Measurements from ENCODE around the gene GALNT10.

Gene GALNT10

GRCh38 chr5:154218786-154219185 lies 28.3 kb downstream of the GALNT10 start:
- Histone ChIP-seq H3K27ac (ENCODE audit: low read length) (no peak overlapping the region), H3K27me3 (ENCODE audit: control insufficient read depth in 1 of 2, insufficient read depth in 2 of 2, low read length in 2 of 2) (no peaks in the 10 kb centered on the region), H3K9ac (ENCODE audit: low read length in 2 of 2) (no peak overlapping the region), H3K9me3 (ENCODE audit: control insufficient read depth in 2 of 2, low read length in 2 of 2) (no peaks in the 10 kb centered on the region), H3K4me3 (ENCODE audit: low read length in 2 of 2) (no peak overlapping the region), H3K4me1 (ENCODE audit: control insufficient read depth, insufficient read depth, low read length) (peaks cover 25% of the 10 kb centered on the region), H3K36me3 (ENCODE audit: control insufficient read depth in 2 of 2, insufficient read depth in 2 of 2, low read length in 2 of 2) (peaks cover 0 to 2% of the 10 kb centered on the region in 2 donors)

DNA sequence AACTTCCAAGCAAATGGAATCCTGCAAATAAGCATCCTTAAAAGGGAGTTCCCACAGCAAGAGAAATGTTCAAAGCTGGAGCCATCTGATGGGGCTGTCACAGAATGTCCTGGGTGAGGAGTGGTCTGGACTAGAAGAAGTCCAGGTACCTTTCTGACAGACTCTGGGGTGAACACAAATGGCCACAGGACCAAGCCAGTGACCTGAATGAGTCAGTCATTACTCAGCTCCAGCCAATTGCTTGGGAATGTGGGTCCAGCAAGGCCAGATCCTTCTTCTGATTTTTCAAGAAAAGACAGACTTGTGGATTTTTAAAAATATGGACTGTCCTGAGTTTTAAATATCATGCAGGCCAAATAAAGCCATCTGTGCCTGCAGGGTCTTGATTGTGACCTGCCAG lies 30.1 kb downstream of the GALNT10 start:
- H3K27ac ChIP-seq (ENCODE audit: low read length) = no peak overlapping the region
- no peaks in the 10 kb centered on the region for H3K27me3 ChIP-seq (ENCODE audit: control insufficient read depth in 1 of 2, insufficient read depth in 2 of 2, low read length in 2 of 2)
- no peak overlapping the region for H3K4me3 ChIP-seq (ENCODE audit: low read length in 2 of 2)
- no peaks in the 10 kb centered on the region for H3K9me3 ChIP-seq (ENCODE audit: control insufficient read depth in 2 of 2, low read length in 2 of 2)
- H3K4me1 ChIP-seq (ENCODE audit: control insufficient read depth, insufficient read depth, low read length) = peaks cover 20% of the 10 kb centered on the region
- peak overlapping the region in 1 of 2 donors; percentile 25 for H3K9ac ChIP-seq (ENCODE audit: low read length in 2 of 2)
- peaks cover 0 to 2% of the 10 kb centered on the region in 2 donors for H3K36me3 ChIP-seq (ENCODE audit: control insufficient read depth in 2 of 2, insufficient read depth in 2 of 2, low read length in 2 of 2)

DNA sequence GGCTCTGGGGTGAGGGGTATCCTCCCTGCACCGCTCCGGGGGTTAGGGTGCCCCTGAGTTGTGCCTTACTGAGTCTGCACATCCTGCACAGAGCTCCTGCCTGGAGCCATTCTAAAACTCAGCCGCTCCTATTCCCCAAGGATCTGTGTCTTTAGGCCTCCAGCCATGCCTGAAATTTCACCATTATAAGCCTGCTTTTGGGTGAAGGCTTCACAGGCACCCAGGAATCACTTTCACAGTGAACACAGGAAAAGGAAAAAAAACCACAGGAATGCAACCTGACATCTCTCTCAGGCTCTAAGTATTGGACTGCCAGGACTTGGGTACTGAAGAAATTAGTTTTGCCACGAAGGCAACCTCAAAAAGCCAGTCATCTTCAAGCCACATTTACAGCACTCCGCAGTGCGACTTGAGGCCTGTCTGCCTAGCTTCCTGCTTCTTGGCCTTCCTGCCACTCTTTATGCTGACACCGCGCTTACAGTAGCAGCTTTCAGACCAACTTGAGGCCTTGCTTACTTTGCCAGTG lies 30.9 kb downstream of the GALNT10 start:
- H3K27me3 ChIP-seq (ENCODE audit: control insufficient read depth in 1 of 2, insufficient read depth in 2 of 2, low read length in 2 of 2) = no peaks in the 10 kb centered on the region
- H3K27ac ChIP-seq (ENCODE audit: low read length) = no peak overlapping the region
- H3K36me3 ChIP-seq (ENCODE audit: control insufficient read depth in 2 of 2, insufficient read depth in 2 of 2, low read length in 2 of 2) = peaks cover 0 to 2% of the 10 kb centered on the region in 2 donors
- H3K9ac ChIP-seq (ENCODE audit: low read length in 2 of 2) = no peak overlapping the region
- H3K4me3 ChIP-seq (ENCODE audit: low read length in 2 of 2) = no peak overlapping the region
- H3K4me1 ChIP-seq (ENCODE audit: control insufficient read depth, insufficient read depth, low read length) = peaks cover 19% of the 10 kb centered on the region
- H3K9me3 ChIP-seq (ENCODE audit: control insufficient read depth in 2 of 2, low read length in 2 of 2) = no peaks in the 10 kb centered on the region

- peaks cover 17% of the 10 kb centered on the region for H3K4me1 ChIP-seq (ENCODE audit: control insufficient read depth, insufficient read depth, low read length)
- H3K4me3 ChIP-seq (ENCODE audit: low read length in 2 of 2) = no peak overlapping the region
These were observed 31.9 kb downstream of the GALNT10 start for GRCh38 chr5:154222414-154222813.

DNA sequence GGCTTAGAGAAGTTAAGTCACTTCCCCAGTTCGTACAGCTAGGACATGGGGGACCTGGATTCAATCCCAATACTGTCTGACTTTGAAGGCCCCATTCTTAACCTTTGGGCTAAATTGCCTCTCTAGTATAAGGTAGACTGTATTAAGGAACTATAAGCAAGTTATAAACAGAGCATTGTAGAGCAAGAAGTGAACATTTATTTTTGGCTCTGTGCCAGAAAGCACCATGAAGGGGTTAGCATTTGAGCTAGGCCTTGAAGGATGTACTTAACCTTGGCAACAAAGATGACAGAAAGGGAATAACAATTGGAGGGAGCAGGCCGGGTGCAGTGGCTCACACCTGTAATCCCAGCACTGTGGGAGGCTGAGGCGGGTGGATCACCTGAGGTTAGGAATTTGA lies 32.8 kb downstream of the GALNT10 start:
- Histone ChIP-seq H3K4me3 (ENCODE audit: low read length in 2 of 2) (no peak overlapping the region), H3K9ac (ENCODE audit: low read length in 2 of 2) (no peak overlapping the region), H3K36me3 (ENCODE audit: control insufficient read depth in 2 of 2, insufficient read depth in 2 of 2, low read length in 2 of 2) (peaks cover 0 to 2% of the 10 kb centered on the region in 2 donors), H3K4me1 (ENCODE audit: control insufficient read depth, insufficient read depth, low read length) (peaks cover 15% of the 10 kb centered on the region), H3K9me3 (ENCODE audit: control insufficient read depth in 2 of 2, low read length in 2 of 2) (peaks cover 0 to 3% of the 10 kb centered on the region in 2 donors), H3K27me3 (ENCODE audit: control insufficient read depth in 1 of 2, insufficient read depth in 2 of 2, low read length in 2 of 2) (no peaks in the 10 kb centered on the region), H3K27ac (ENCODE audit: low read length) (no peak overlapping the region)

More at GRCh38 chr5:154222414-154222813, 31.9 kb downstream of the GALNT10 start:
- Histone ChIP-seq H3K27ac (ENCODE audit: low read length) (no peak overlapping the region), H3K9me3 (ENCODE audit: control insufficient read depth in 2 of 2, low read length in 2 of 2) (peaks cover 0 to 3% of the 10 kb centered on the region in 2 donors), H3K9ac (ENCODE audit: low read length in 2 of 2) (no peak overlapping the region), H3K36me3 (ENCODE audit: control insufficient read depth in 2 of 2, insufficient read depth in 2 of 2, low read length in 2 of 2) (peaks cover 0 to 2% of the 10 kb centered on the region in 2 donors), H3K27me3 (ENCODE audit: control insufficient read depth in 1 of 2, insufficient read depth in 2 of 2, low read length in 2 of 2) (no peaks in the 10 kb centered on the region)

DNA sequence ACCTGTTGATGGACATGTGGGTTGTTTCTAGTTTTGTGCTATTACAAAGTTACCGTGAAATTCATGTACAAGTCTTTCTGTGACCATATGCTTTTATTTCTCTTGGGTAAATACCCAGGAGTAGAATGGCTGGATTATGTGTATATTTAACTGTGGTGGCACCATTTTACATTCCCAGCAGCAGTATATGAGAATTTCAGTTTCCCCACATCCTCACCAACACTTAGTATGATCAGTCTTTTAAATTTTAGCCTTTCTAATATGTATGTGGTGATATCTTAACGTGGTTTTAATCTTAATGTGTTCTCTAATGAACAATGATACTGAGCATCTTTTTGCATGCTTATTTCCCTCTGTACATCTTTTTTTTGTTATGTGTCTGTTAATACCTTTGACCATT lies 36.6 kb downstream of the GALNT10 start:
- Histone ChIP-seq H3K4me3 (ENCODE audit: low read length in 2 of 2) (no peak overlapping the region), H3K27ac (ENCODE audit: low read length) (no peak overlapping the region), H3K9me3 (ENCODE audit: control insufficient read depth in 2 of 2, low read length in 2 of 2) (peaks cover 0 to 3% of the 10 kb centered on the region in 2 donors), H3K36me3 (ENCODE audit: control insufficient read depth in 2 of 2, insufficient read depth in 2 of 2, low read length in 2 of 2) (no peaks in the 10 kb centered on the region), H3K9ac (ENCODE audit: low read length in 2 of 2) (no peak overlapping the region), H3K4me1 (ENCODE audit: control insufficient read depth, insufficient read depth, low read length) (no peaks in the 10 kb centered on the region), H3K27me3 (ENCODE audit: control insufficient read depth in 1 of 2, insufficient read depth in 2 of 2, low read length in 2 of 2) (no peaks in the 10 kb centered on the region)

DNA sequence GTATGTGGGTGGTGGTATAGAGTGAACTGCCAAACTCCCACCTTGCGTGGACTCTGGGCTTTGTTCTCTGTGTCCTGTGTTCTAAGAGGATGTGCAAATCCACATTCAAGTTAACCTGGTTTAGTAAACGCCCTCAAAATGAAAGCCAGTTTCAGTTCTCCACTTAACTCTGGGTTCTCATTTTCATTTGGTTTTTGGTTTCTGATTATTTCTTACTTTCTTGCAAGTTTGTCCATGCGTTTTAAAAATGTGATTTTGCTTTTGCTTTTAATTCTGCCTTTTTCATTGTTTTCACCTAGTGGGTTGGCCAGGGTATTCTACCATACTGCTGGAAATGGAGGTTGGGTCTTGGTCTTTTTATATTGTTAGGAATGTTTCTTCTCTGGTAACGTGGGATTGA lies 38.2 kb downstream of the GALNT10 start:
- H3K27ac ChIP-seq (ENCODE audit: low read length) = no peak overlapping the region
- H3K9ac ChIP-seq (ENCODE audit: low read length in 2 of 2) = no peak overlapping the region
- H3K36me3 ChIP-seq (ENCODE audit: control insufficient read depth in 2 of 2, insufficient read depth in 2 of 2, low read length in 2 of 2) = no peaks in the 10 kb centered on the region
- H3K4me1 ChIP-seq (ENCODE audit: control insufficient read depth, insufficient read depth, low read length) = no peaks in the 10 kb centered on the region
- no peak overlapping the region for H3K4me3 ChIP-seq (ENCODE audit: low read length in 2 of 2)
- H3K27me3 ChIP-seq (ENCODE audit: control insufficient read depth in 1 of 2, insufficient read depth in 2 of 2, low read length in 2 of 2) = no peaks in the 10 kb centered on the region
- peaks cover 0 to 3% of the 10 kb centered on the region in 2 donors for H3K9me3 ChIP-seq (ENCODE audit: control insufficient read depth in 2 of 2, low read length in 2 of 2)

DNA sequence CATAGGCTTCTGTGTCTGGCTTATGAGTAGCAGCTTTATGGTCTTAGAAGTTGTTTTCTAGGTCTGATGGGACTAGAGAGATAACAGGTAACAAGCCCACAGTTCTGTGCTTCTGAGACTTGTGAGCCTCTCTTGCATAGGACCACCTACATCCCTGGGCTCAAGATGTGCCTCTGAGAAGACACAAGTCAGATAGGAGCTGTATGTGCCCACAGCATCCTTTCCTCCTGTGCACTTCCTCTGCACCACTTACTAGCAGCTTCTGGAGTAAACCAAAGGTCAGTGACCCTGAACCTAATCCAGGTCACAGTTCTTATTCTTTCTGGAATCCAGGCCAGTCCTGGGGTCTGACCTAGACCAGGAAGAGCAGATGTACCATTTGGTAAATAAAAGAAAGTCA lies 40.0 kb downstream of the GALNT10 start:
- H3K9me3 ChIP-seq (ENCODE audit: control insufficient read depth in 2 of 2, low read length in 2 of 2) = peaks cover 0 to 3% of the 10 kb centered on the region in 2 donors
- H3K9ac ChIP-seq (ENCODE audit: low read length in 2 of 2) = no peak overlapping the region
- no peak overlapping the region for H3K27ac ChIP-seq (ENCODE audit: low read length)
- H3K4me3 ChIP-seq (ENCODE audit: low read length in 2 of 2) = no peak overlapping the region
- no peaks in the 10 kb centered on the region for H3K4me1 ChIP-seq (ENCODE audit: control insufficient read depth, insufficient read depth, low read length)
- no peaks in the 10 kb centered on the region for H3K27me3 ChIP-seq (ENCODE audit: control insufficient read depth in 1 of 2, insufficient read depth in 2 of 2, low read length in 2 of 2)
- no peaks in the 10 kb centered on the region for H3K36me3 ChIP-seq (ENCODE audit: control insufficient read depth in 2 of 2, insufficient read depth in 2 of 2, low read length in 2 of 2)

DNA sequence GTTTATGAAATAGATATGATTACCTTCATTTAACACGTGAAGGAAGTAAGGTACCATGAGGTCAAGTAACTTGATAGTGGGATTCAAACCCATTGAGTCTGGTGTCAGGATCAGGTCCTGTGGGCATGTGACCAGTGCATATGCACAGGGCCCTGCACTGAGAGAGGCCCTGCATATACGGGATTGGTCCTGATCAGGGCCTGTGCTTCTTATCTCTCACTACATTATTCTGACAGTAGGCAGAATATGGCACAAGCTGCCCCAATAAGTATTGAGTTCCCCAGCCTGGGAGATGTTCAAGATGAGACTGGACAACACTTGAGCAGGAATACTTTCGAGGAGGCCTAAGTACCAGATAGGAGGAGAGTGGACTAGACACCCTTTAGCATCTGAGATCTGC lies 44.0 kb downstream of the GALNT10 start:
- H3K9me3 ChIP-seq (ENCODE audit: control insufficient read depth in 2 of 2, low read length in 2 of 2) = no peaks in the 10 kb centered on the region
- H3K27me3 ChIP-seq (ENCODE audit: control insufficient read depth in 1 of 2, insufficient read depth in 2 of 2, low read length in 2 of 2) = no peaks in the 10 kb centered on the region
- no peak overlapping the region for H3K27ac ChIP-seq (ENCODE audit: low read length)
- no peaks in the 10 kb centered on the region for H3K36me3 ChIP-seq (ENCODE audit: control insufficient read depth in 2 of 2, insufficient read depth in 2 of 2, low read length in 2 of 2)
- H3K9ac ChIP-seq (ENCODE audit: low read length in 2 of 2) = no peak overlapping the region
- H3K4me1 ChIP-seq (ENCODE audit: control insufficient read depth, insufficient read depth, low read length) = peaks cover 12% of the 10 kb centered on the region
- H3K4me3 ChIP-seq (ENCODE audit: low read length in 2 of 2) = no peak overlapping the region

DNA sequence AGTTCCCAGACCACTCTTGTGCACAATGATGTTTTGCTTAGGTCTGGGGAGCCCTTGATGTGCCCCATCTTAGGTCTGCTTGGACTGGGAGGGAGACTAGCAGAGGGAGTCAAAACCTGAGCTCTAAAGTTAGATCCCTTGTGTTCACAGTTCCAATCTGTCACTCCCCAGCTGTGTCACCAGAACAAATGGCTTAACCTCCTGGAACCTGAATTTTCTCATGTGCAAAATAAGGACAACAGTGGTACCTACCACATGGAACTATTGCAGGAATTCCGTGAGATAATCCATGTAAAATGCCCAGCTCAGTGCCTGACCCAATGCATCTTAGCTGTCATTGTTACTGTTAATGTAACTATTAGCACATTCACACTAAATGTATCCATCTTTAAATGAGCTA lies 45.5 kb downstream of the GALNT10 start:
- peaks cover 12% of the 10 kb centered on the region for H3K4me1 ChIP-seq (ENCODE audit: control insufficient read depth, insufficient read depth, low read length)
- H3K4me3 ChIP-seq (ENCODE audit: low read length in 2 of 2) = no peak overlapping the region
- H3K27ac ChIP-seq (ENCODE audit: low read length) = no peak overlapping the region

GRCh38 chr5:154236536-154237375 lies 46.2 kb downstream of the GALNT10 start:
- Histone ChIP-seq H3K4me1 (ENCODE audit: control insufficient read depth, insufficient read depth, low read length) (peaks cover 12% of the 10 kb centered on the region), H3K9ac (ENCODE audit: low read length in 2 of 2) (no peak overlapping the region), H3K27ac (ENCODE audit: low read length) (no peak overlapping the region)

More for the DNA sequence above, 45.5 kb downstream of the GALNT10 start:
- no peaks in the 10 kb centered on the region for H3K27me3 ChIP-seq (ENCODE audit: control insufficient read depth in 1 of 2, insufficient read depth in 2 of 2, low read length in 2 of 2)
- H3K36me3 ChIP-seq (ENCODE audit: control insufficient read depth in 2 of 2, insufficient read depth in 2 of 2, low read length in 2 of 2) = no peaks in the 10 kb centered on the region
- H3K9ac ChIP-seq (ENCODE audit: low read length in 2 of 2) = no peak overlapping the region
- no peaks in the 10 kb centered on the region for H3K9me3 ChIP-seq (ENCODE audit: control insufficient read depth in 2 of 2, low read length in 2 of 2)

More at GRCh38 chr5:154236536-154237375, 46.2 kb downstream of the GALNT10 start:
- Histone ChIP-seq H3K27me3 (ENCODE audit: control insufficient read depth in 1 of 2, insufficient read depth in 2 of 2, low read length in 2 of 2) (no peaks in the 10 kb centered on the region), H3K36me3 (ENCODE audit: control insufficient read depth in 2 of 2, insufficient read depth in 2 of 2, low read length in 2 of 2) (no peaks in the 10 kb centered on the region), H3K4me3 (ENCODE audit: low read length in 2 of 2) (no peak overlapping the region), H3K9me3 (ENCODE audit: control insufficient read depth in 2 of 2, low read length in 2 of 2) (no peaks in the 10 kb centered on the region)
